GM21619 (cell line): ENCODE measurements around the gene ALDH1A2.
"Not testable (repeated sequence)": the region's sequence is repeated elsewhere in the genome, so short reads cannot be mapped to it uniquely, and the experiment has no call there.

Experiments
- ATAC-seq: cut with Tn5 transposase; IDR thresholded peaks from one replicate; pipeline ENCODE4 v1.9.1; 2021; ENCODE audit not compliant: unreplicated experiment

Gene ALDH1A2

DNA sequence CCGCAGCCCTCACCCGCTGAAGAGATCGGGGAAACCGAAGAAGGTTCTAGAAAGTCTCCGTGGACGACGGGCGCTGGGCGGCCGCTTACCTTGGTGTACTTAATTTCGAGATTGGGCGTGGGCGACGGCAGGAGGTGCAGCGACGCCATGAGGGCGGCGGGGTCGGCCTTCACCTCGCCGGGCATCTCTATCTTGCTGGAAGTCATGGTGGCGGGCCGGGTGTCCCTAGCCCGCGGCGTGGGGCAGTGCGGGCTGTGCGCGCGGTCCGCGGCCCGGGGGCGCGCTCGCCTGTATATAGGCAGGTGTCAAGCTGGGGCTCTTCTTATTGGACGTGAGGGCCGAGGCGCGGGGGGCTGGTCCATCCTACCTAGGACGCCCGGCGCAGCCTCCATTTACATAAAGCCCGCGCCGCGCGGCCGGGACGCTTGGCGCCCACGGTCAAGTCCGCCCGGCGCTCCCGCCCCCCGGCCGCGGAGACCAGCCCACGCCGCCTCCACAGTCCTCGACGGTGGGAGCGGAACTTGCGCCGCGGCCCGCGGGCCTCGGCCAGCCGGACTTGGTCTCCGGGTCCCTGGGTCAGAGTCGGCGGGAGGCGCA is at the start of gene ALDH1A2:
TSS of gene ALDH1A2 (minus strand) at position 267 of the 597 bp plus-strand sequence. CDS start at position 206, 61 bp downstream.
- ATAC-seq, result no peak

DNA sequence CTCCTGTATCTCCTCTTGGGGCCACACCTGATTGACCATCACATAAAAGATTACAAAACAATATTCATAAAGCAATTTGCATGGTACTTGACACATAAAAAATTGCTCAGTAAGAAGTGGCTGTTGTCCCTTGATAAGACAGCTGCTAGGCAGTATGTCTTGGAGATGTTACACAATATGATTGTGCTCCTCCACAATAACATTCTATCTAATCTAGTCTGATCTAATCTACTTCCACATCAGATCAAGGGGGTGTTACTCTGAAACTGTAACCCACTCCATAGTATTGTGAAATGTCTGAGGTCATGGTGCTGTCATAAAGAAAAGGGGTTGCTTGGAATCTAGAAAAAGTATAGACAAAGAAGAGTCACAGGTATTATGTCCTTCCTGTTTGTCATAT is 49.3 kb upstream of the ALDH1A2 start:
- no peak for ATAC-seq

DNA sequence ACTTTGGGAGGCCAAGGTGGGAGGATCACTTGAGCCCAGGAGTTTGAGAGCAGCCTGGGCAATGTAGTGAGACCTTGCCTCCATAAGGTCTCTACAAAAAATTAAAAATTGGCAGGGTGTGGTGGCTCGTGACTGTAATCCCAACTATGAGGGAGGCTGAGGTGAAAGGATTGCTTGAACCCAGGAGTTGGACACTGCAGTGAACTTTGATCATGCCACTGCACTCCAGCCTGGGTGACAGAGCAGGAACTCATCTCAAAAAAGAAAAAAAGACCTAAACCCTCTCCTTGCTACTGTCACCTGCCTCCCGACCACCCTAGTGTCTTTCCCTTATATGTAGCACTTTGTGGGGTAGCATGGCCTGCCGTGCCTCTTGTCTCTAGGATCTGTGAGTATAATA is 48.9 kb upstream of the ALDH1A2 start:
- ATAC-seq, result no peak

GRCh38 chr15:58113358-58113757 is 47.8 kb upstream of the ALDH1A2 start:
- ATAC-seq, result not testable (repeated sequence)

DNA sequence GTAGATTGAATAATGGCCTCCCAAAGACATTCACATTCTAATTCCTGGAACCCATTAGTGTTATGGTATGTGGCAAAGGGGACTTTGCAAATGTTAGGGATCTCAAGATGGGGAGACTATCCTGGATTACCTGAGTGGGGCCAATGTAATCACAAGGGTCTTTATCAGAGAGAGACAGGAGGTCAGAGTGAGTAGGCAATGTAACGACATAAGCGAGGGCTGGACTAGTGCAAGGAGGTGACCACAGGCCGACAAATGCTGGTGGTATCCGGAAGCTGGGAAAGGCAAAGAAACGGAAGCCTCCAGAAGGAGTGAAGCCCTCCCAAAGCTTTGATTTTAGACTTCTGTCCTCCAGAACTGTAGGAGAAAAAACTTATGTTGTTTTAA is 46.2 kb upstream of the ALDH1A2 start:
- no peak for ATAC-seq

DNA sequence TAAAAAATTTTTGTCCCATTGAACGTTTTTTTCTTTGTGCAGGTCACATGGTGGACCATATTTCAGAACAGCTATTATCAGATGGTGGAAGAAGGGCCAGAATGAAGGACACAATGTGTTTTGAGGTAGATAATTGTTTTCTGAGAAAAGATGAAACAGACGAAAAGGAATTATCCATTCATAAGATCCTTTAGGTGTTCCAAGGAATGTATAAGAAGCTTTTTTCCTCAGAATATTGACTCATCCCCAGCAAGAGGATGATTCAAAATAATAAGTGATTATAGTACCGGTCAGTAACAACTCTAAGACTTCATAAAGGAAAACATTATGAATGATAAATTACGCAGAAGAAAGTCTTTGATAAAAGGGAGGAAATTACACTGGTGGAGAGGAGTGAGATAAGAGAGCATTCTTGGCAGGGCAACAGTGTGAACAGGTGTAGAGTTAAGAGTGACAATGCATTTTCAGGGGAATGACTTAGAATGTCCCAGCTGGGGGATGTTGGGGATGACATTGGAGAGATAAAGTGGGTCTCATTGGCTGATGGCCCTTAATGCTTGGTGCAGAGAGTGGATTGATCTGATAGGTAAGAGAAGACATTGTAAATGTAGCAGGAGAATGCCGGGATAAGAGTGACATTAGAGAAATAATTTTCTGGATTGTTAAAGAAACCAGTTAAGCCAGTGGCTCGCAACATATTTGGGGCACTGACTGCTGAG is 45.6 kb upstream of the ALDH1A2 start:
- ATAC-seq, result no peak

DNA sequence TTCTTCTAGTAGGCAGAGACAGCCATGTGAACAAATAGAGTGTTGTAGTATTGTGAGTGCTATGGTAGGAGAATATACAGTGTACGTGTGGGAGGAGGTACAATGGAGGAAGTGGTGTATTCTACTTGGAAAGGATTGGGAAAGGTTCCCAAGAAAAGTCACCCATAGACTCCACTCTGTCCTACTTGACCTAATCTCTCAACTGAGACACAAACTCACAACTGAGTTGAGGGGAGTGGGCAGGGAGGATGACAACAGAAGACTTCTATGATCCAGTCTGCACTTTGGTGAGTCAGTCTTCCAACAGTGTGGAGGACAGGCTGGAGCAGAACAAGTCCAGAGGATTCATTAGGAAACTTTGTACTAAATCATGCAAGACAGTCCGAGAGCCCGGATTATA is 43.9 kb upstream of the ALDH1A2 start:
- ATAC-seq, result no peak

- ATAC-seq, result no peak
These were observed 42.6 kb upstream of the ALDH1A2 start for GRCh38 chr15:58108117-58108516.

DNA sequence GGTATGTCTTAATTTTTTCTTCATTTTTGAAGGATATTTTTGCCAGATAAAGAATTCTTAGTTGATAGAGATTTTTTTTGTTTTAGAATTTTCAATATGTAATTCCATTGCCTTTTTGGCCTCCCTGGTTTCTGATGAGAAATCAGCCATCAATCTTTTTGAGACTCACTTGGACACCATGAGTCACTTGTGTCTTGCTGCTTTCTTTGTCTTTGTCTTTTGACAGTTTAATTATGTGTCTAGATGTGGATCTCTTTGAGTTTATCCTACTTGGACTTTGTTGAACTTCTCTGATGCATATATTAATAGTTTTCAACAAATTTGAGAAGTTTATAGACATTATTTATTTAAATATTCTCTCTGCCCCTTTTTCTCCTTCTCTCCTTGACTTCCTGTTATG is 38.0 kb upstream of the ALDH1A2 start:
- ATAC-seq, result no peak

DNA sequence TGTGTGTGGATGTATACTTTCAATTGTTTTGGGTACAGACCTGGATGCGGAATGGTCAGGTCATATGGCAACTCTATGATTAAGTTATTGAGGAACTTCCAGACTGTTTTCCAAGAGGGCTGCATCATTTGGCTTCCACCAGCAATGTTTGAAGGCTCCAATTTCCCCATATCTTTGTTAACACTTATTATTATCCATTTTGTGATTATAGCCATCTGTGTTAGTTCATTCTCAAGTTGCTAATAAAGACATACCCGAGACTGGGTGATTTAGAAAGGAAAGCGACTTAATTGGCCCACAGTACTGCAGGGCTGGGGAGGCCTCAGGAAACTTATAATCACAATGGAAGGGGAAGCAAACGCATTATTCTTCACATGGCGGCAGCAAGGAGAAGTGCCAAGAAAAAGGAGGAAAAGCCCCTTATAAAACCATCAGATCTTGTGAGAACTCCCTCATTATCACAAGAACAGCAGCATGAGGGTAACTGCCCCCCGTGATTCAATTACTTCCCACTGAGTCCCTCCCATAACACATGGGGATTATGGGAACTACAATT is 31.1 kb upstream of the ALDH1A2 start:
- ATAC-seq, result no peak

DNA sequence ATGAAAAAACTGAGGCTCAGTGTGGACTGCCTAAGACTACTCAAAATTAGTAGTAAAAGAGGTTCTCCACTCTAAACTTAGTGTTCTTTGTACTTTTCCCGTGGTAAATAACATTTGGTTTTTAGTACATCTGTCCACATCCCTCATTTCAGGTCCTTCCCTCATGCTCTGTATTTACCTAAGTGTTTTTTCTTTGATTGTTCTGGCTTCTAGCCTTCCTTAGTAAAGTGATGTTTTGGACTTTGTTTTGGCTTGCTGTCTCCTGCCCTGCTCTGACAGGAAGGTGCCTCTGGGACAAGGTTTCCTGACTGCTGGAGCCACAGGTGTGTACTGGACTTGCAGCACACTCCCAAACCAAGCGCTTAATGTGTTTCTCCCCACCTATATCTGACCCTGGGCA is 29.9 kb upstream of the ALDH1A2 start:
- ATAC-seq, result no peak

DNA sequence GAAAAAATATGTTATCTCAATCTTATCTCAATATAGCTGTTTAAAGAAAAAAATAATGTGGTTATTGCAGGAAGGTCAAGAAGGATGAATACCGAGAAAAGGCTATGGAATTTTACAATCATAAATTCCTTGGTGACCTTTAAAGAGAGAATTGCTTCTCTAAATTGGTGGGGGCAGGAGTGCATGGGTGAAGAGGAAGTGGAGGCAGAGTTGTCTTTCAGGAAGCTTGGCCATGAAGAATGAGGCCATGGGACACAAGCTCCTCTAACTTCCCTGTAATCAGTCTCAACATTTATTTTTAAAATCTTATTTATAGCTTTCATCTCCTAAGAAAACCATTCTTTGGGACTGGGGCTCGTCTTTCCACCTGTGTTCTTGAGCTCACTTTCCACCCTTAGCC is 22.4 kb upstream of the ALDH1A2 start:
- no peak for ATAC-seq

GRCh38 chr15:58086491-58086890 is 21.0 kb upstream of the ALDH1A2 start:
- no peak for ATAC-seq

GRCh38 chr15:58083526-58083925 is 18.0 kb upstream of the ALDH1A2 start:
- ATAC-seq, result no peak

DNA sequence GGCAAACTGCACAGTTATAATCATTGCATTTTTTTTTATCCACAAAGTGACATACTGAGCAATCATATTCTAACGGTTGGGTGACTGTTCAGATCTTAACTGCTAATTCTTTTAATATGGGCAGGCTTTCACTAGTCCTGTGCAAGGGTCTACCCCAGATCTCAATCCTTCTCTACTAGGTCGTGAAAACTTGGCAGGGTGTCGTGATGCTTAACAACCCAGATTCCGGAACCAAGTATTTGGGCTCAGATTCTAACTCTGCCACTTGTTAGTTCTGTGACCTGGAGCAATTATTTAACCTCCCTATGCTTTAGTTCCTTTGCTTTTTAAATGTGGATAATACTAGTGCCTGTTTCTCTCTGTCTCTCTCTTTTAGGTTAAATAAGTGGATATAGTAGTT is 16.4 kb upstream of the ALDH1A2 start:
- no peak for ATAC-seq

GRCh38 chr15:58081456-58081855 is 15.9 kb upstream of the ALDH1A2 start:
- no peak for ATAC-seq

DNA sequence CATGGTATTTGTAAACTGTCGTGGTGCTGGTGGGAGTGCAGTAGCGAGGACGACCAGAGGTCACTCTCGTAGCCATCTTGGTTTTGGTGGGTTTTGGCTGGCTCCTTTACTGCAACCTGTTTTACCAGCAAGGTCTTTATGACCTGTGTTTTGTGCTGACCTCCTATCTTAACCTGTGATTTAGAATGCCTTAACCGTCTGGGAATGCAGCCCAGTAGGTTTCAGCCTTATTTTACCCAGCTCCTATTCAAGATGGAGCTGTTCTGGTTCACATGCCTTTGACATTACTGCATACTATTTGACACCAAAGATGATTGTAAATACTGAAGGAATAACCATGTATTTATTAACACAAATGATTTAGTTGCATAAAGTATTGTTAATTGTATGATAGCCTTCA is 15.4 kb upstream of the ALDH1A2 start:
- not testable (repeated sequence) for ATAC-seq

DNA sequence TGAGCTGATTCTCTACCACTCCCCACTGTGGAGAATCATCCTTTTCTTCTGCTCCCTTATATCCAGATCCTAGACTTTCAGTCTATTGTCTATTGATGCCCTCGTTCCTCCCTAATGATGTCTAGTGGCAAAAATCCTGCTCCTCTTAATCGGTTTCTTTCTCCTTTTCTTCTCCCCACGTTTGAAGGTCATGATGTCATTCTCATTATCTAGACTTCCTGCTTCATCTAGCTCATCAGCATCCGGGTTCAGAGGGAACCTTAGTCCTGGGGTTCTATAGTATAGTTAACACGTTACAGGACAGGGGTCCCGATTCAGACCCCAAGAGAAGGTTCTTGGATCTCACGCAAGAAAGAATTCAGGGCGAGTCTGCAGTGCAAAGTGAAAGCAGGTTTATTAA is 14.9 kb upstream of the ALDH1A2 start:
- ATAC-seq, result no peak

DNA sequence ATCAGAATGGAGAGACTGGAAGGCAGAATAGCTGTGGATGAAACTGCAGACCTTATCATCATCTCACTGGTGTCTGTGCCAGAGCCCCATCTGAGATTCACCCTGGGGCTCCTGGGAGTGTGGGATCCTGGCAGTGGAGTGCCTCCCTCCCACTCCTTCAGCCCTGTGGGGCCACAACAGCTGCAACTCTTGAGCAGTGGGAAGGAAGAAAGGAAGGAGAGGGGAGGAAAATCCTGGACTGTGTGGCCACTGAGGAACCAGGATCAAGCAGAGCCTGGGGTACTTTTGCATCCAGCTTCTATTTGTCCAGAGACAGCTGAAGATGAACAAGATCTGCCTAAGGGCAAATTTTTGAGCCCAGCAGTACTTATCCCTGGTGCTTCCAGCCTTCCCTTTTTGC is 13.1 kb upstream of the ALDH1A2 start:
- no peak for ATAC-seq

DNA sequence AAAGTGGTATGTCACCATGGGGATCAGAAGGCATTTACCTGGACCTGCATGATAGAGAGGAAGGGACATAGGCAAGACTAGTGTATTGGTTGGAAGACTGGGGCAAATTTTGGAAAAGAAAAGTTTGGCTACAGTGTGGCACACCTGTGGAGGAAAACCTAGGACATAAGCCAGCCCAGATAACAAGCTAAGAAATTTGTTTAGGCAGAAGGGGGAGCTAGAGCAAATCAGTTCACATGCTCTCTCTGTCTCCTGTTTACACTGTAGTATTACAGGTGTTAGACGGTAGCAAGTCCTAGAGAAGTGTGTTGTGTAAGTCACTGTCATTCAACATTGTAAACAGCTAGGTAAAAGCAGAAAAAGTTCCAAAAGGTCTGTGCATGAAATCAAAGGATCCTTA is 11.9 kb upstream of the ALDH1A2 start:
- no peak for ATAC-seq

GRCh38 chr15:58074452-58074851 is 8.9 kb upstream of the ALDH1A2 start:
- ATAC-seq, result no peak

DNA sequence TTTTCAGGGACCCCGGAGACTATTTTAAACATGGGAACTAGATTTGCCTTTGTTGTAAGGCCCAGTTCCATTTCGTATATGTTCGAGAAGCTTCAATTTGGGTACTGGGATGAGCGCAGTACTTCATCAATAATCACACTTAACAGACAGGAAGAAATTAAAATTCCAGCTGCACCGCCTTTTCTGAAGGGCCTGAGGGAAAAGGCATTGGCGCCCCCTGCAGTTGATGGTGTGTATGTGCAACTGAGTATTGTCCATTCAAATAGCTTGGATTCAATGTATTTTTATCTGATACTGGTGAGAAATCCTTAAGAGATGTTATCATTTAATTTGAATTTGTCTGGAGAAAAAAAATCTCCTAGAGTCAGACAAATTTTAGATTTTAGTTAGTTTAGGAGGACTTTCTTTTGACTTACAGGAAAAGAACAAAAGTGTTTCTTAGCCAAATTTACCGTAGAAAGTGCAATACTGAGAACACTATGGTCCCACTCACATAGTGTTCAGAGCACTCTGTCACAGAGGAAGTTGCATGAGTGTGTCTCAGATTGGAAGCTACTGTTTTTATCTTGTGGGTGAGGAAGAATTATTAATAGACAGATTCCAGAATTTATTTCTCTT is 5.4 kb upstream of the ALDH1A2 start:
- ATAC-seq, result no peak
